GM18499 (cell line): ENCODE data around the gene CEBPB.
"Not testable (repeated sequence)": the region's sequence is repeated elsewhere in the genome, so short reads cannot be mapped to it uniquely, and the experiment has no call there.

Experiments
- ATAC-seq: cut with Tn5 transposase; IDR thresholded peaks from one replicate; pipeline ENCODE4 v1.9.1; 2021; ENCODE audit warnings: moderate number of reproducible peaks; ENCODE audit not compliant: insufficient read depth, unreplicated experiment

The CEBPB gene

GRCh38 chr20:50207026-50207425 is 16.4 kb downstream of the CEBPB start:
- no peak for ATAC-seq

GRCh38 chr20:50208085-50208491 is 17.5 kb downstream of the CEBPB start:
- ATAC-seq: no peak

- ATAC-seq: not testable (repeated sequence)
Measured at GRCh38 chr20:50208815-50209214, 18.2 kb downstream of the CEBPB start.

- ATAC-seq: no peak
Measured at GRCh38 chr20:50210066-50210619, 19.5 kb downstream of the CEBPB start.

GRCh38 chr20:50211091-50211490 is 20.5 kb downstream of the CEBPB start:
- no peak for ATAC-seq

- ATAC-seq: no peak
Measured at GRCh38 chr20:50213531-50214106, 23.0 kb downstream of the CEBPB start.

- ATAC-seq: no peak
Measured at GRCh38 chr20:50214226-50215024, 23.8 kb downstream of the CEBPB start.

- ATAC-seq: no peak
Measured at GRCh38 chr20:50215101-50215690, 24.6 kb downstream of the CEBPB start.

- ATAC-seq: no peak
Measured at GRCh38 chr20:50215926-50216325, 25.3 kb downstream of the CEBPB start.

- no peak for ATAC-seq
Measured at GRCh38 chr20:50216543-50217206, 26.0 kb downstream of the CEBPB start.

GRCh38 chr20:50217207-50217949 is 26.7 kb downstream of the CEBPB start:
- ATAC-seq: no peak

GRCh38 chr20:50218987-50219435 is 28.4 kb downstream of the CEBPB start:
- ATAC-seq: no peak

- no peak for ATAC-seq
Measured at GRCh38 chr20:50219600-50219999, 29.0 kb downstream of the CEBPB start.

- no peak for ATAC-seq
Measured at GRCh38 chr20:50220093-50220893, 29.7 kb downstream of the CEBPB start.

GRCh38 chr20:50220894-50221365 is 30.3 kb downstream of the CEBPB start:
- no peak for ATAC-seq

- ATAC-seq: no peak
Measured at GRCh38 chr20:50221501-50222308, 31.1 kb downstream of the CEBPB start.

GRCh38 chr20:50222309-50223038 is 31.8 kb downstream of the CEBPB start:
- ATAC-seq: no peak
